Cerebellar nuclear complex (tissue), 1 donor: ENCODE results near the gene PRR5L.

Source experiments
- DNase-seq, 2 experiments: peaks; one replicate each; lab custom pipeline; 2025; lab: John Stamatoyannopoulos, UW

PRR5L gene

DNA sequence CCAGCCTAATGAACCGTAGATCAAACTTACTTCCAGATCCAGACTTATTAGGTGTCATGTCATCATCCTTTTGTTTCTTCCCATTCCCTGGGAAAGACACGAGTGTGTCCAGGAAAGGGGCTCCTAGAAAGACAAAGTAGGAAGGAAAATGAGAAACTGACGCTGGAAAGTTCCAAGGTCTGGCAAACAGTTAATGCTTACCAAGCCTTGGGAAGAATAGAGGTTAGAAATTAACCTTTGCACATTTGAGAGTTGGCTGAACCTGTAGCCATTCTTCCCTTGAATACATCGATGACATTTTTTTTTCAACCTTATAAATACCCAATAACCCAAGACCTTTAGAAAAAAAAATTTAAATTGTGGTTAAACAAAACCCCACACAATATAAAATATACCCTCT lies 136.7 kb downstream of the PRR5L start:
- no peak for DNase-seq

DNA sequence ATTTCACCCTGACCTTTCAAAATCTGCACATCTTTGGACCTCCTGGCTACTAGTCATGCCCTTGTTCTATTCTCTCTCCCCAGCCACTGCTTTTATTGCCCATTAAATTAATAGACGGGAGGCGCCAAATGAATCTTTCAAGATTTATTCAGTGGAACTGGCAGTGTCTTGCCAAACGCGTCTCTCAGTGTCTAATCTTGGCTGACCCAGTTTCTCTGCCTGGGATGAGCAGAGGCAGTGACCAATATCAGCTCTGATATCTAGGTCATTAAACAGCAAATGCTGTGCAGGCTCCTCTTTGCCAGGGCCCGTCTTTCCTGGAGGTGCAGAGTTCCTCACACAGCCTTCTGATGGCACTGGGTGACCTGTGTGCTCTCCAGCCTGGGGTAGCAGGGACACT lies 140.0 kb downstream of the PRR5L start:
- no peak for DNase-seq

DNA sequence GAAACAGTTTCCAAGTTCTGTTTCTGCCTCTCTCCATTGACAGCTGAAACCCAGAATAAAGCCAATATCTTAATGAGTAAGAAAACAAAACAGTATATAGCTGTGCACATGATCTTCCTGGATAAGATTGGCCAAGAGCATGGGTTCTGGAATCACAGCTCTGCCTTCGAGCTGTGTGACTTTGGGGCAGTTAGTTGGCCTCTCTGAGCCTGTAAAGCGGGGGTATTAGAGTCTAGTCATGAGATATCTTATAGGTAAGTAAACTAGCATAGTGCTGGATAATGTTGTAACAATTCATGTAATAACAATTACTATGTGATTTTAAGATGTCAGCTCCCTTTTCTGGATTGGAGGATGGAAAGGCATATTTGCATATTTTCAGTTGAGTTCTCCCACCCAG lies 140.5 kb downstream of the PRR5L start:
- no peak for DNase-seq

DNA sequence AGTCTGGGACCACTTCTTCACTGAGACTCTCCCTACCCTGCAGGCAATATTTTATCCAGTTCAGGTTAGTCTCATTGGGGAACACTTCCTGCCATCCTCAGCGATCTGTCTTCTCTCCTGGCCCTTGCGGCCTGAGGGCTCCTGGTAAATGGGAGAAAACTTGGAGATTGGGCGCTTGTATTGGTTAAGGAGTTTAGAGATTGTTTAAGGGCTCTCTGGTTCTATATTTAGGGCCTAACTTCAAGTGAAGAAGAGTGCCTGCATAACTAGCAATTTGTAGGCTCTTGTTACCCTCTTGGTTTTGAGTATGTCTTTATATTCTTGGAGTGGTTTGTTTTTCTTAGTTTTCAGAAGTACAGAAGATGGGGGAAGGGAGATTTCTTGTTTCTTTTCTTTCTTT lies 141.3 kb downstream of the PRR5L start:
- DNase-seq, result no peak

DNA sequence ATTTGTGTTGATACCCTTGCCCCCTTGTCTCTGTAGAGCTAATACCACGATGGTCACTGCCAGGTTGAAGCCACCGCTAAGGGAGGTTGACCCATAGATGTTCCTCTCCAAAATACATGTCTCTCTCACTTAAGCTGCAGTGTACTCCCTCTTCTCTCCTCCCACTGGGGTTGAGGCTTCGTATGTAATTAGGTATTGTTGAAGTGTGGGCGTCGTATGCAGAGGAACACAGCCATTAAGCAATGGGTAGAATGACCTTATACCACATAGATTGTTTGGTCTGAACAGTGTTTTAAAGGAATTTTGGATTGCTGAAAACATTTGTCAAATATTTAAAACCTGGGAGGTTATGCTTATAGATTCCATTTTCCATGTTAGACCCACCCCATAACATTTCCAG lies 142.0 kb downstream of the PRR5L start:
- DNase-seq, result no peak

DNA sequence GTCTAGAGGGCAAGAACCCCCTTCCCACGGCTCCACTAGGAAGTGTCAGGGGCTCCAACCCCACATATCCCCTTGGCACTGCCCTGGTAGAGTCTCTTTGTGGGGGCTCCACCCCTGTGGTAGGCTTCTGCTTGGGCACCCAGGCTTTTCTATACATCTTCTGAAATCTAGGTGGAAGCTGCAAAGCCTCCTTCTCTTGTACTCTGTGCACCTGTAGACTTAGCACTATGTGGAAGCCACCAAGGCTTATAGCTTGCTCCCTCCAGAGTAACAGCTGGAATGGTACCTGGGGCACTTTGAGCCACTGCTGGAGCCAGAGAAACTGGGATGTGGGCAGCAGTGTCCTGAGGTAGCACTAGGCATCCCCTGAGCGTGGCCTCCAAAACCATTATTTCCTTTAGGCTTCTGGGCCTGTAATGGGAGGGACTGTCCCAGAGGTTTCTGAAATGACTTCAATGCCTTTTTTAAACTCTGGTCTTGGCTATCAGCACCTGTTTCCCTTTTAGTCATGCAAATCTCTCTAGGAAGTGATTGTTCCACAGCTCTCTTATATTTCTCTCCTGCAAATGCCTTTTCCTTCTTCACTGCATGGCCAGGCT lies 145.6 kb downstream of the PRR5L start:
- no peak for DNase-seq

DNA sequence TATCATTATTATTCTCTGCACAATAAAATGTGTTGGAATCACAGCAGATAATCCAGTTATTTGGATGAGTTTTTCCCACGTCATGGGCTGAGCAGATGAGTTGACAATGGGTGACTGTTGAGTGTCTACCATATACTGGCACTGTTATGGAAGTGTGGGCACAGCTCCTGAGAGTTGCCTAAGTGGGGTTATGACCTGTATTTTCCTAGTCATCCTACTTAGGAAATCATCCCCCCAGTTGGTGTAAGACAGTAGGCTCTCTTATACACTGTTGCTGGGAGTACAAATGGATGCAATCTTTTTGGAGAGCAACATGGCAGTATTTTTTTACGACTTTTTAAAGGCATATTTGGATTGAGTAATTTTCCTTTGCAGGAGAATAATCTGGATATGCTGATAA lies 147.6 kb downstream of the PRR5L start:
- no peak for DNase-seq

DNA sequence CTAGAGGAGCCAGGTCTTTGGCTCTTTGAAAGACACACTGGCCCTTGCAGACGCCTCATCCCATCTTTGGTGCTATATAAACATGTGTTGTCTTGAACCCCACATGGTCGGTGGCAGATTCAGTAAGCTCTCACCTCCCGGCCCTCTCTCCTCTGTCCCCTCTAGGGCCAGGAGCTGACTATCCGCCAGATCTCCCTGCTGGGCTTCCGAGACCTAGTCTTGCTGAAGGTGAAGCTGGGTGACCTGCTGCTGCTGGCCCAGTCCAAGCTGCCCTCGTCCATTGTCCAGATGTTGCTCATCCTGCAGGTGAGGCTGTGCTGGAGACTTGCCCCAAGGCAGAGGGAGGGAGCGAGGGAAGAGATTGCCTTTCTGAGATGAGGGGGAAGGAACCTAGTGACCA lies 150.0 kb downstream of the PRR5L start:
- no peak for DNase-seq

DNA sequence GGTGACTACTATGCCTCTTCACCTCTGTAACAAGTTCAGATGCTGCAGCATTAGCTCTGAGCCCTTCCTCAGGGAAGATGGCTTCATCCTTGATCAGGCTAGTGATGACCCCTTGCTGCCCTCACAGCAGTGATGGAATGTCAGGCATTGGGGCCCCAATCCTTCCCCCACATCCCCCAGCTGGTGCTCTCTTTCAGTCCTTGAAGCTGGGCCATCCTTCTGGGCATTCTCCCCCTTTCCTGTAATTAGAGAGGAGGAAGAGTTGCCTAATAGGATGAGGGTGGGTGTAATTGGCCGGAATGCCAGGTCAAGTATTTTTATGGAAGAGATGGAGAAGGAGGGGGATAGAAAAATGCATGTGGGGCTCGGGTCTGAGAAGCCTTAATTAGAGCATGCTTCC lies 151.4 kb downstream of the PRR5L start:
- no peak for DNase-seq

DNA sequence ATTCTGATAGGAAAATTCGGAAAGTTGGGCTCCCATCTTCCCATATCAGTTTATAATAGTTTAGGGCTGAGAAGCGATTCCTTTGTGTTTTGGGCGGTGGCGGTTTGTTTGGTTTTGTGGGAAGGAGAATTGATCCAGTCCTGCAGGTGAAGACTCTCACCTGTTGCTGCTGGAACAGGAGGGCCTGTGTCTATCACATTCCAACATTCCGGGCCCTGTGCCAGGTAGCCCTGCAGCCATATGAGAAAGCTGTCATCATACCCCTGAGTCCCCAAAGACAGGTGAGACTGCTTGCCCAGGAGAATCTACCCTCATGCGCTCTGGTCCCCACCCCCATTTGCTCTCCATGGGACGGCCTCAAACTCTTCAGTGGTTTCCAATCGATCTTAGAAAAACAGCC lies 151.9 kb downstream of the PRR5L start:
- no peak for DNase-seq

DNA sequence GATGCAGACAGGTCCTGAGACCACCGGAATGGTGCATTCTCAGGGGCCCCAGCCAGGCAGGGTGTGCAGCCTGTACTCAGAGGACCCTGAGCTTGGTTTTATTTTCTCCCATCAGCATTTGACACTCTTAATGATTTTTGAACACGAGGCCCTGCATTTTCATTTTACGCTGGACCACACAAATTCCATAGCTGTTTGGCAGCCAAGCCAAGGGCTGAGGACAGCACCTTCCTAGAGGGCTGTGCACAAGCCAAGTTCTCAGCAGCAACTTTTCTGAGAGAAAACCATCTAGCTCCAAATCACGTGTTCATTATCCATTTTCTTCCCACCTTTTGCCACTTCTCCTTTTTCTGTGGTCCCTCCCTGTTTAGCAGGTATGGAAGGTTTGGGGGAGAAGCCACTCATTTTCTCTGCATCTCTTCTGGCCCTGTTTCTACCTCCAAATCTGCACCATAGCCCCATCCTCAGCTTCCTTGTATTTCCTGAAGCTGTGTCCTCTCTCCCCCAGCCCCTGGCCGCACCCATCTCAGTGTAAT lies 153.5 kb downstream of the PRR5L start:
- DNase-seq, result no peak

DNA sequence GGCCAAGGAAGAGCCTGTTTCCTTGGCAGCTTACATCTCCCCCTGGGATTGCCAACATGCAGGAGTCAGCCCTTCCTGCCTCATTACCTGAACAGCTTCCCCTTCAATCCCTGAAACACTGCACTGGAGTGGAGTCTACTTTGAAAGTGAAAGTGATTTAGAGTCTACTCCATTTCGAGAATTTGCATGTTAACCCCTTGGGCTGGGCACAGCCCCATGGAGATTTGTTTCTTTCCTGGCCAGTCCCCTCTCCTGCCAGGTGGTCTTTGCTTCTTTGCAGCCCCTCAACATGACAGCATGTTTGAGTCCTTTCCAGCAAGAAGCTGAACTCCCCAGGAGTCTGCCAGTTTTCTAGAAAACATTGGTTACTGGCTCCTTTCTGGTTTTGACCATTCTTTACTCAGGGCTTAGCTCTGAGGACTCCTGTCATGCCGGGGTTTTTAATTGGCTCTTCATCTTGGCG lies 154.1 kb downstream of the PRR5L start:
- no peak for DNase-seq

DNA sequence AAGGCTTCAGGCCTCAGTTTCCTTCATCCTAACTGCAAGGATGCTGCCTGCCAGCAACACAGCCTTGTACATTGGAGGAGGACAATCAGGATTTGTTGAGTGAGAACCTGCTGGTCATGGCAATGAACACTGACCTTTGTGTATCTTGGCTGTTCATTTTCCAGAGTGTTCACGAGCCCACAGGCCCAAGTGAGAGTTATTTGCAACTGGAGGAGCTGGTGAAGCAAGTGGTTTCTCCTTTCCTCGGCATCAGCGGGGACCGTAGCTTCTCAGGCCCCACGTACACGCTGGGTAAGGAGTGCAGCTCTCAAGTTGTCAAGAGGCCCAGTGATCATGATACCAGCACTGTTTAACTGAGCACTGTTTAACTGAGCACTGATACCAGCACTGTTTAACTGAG lies 155.0 kb downstream of the PRR5L start:
- no peak for DNase-seq

DNA sequence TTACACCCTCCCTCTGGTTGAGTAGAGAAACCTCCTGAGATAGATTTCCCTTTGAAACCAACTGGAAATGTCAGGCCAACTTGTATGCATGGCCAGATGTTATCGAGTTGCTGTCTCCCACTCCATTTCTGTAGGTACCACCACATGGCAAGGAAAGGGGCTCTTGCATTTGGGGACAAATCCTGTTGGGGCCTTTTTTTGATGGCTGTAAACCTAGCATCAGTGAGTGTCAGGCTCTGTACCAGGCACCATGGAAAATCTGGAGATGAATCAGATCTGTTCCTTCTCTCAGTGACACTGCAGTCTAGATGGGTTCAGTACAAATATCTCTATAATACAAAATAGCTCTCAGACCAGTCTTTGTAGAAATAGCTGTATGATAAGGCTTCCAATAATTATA lies 155.6 kb downstream of the PRR5L start:
- no peak for DNase-seq

DNA sequence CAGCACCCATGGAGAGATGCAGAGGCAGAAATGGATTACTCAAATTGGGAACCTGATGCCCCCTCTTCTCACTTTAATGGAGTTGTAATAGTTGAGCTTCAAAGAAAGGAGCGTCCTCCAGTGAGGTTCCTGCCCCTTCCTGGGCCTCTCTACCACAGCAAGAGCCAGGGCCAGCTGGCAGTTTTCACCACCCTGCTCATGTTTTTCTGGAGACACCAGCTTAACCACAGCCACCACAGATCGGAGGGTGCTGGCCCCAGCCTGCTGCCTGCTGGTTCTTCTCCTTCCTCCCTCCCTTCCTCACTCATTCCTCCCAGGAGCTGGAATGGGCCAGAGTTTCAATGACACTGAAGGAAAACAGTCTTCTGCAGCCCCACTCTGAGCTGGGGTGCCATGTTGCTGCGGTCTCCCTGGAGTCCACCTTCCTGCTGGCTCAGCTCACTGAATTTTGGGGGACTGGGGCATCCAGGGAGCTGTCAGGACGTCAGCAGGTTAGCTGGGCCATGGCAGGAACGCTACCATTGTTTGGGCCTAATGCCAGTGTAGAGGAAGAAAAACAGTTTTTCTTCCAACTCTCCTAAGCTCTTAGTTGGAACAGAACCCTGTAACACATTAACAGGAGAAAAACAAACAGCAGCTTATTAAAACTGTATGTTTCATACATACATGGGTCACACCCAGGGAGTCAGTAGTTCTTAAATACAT lies 156.3 kb downstream of the PRR5L start:
- DNase-seq, result no peak

DNA sequence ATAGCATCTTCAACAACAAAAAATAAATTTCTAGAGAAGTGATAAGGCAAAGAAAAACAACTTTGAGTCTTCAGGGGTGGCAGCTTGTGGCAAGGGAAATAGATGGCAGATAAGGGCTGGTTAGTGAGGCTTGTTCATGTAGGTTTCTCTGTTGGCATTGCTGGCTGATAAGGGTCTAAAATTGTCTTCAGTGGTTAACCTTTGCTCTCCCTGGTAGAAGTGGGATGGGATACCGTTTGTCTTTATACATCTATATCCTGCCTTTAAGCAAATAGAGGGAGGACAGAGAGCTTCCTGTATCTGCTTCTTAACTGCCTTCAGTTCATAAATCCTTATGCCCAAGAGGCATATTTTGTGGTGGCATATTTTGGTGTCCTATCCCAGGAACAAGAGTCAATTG lies 156.9 kb downstream of the PRR5L start:
- DNase-seq, result no peak

DNA sequence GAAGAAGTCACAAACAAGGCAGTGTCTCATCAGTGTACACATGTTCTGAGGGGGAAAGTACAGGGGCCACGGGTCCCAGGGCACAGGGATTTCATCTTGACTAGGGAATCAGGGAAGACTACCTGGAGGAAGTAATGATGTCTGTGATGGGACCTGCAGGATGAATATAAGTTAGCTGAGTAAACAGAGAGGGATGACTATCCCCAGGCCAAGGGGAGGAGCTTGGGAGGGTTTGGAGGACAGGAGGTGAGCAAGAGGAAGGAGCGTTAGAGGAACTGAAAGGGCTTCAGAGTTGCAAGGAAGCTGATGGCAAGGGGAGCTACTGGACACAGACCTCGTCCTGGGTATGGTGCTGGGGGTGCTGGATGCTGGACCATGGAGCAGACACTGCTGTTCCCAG lies 157.6 kb downstream of the PRR5L start:
- DNase-seq, result no peak

DNA sequence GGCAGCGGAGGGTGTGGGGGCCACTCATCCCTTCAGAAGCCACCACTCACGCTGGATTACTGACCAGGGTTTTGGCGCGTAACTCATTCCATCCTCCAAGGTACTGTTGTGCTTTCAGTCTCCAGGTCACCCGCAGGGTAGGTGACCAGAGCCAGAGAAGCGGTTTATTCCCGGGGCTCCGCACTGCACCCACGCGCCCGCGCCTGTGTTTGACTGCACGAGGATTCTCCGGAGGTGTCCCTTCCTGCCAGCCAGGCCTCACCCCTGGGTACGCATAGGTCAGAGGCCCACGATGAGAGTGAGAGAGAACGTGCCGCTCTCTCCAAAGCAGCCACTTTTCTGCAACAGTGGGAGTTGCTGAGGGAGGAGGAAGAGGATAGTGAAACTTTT lies 158.5 kb downstream of the PRR5L start:
- no peak for DNase-seq

DNA sequence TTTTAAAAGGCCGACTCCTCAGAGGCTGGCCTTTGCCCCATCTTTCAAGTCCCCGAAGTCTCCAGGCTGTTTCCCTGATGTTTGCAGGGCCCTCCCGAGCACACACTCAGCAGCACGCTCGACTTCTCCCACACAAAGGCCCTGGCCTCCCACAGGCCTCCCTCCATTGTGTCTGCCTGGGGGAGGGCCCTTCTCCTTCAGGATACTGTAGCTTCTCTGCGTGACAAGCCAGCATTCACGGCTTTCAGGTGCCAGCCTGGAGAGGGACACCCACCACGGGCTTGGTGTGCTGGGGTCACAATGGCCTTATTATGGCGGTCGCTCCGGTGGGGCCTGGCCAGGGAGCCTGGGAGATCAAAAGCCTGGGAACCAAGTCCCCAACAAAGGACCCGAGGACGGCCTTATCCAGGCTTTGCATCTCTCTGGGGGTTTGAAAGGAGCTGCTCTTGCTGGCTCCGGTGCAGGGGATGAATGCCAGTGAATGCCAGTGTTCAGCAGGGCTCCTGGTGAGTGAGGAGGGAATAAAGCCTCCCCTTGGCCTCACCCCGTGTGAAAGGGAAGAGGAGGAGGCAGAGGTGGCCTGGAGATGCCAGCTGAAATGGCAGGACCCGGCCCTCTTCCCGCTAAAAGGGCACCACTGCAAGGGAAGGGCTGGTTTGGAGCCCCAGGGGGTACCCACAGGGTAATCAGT lies 159.0 kb downstream of the PRR5L start:
- no peak for DNase-seq

DNA sequence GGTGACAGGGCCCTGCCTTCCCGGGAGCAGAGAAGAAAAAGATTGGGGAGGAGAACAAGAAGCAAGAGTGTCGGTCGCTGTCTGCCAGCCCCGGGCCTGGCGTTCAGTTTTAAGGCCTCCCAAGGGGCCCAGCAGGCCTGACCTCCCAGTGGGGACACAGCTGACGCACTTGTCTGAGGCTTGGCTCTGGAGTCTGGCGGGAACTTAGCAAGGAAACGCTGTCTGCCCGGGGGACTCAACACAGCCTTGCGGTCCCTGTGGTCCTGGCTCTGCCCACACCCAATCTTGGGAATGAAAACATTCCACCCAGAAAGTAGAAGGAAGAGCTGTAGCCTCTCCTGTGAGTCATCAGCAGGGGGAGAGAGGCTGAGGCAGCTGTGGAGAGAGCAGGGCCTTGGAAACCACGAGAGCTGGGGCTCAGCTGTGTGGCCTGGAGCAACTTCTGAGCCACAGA lies 159.6 kb downstream of the PRR5L start:
- DNase-seq, result no peak

DNA sequence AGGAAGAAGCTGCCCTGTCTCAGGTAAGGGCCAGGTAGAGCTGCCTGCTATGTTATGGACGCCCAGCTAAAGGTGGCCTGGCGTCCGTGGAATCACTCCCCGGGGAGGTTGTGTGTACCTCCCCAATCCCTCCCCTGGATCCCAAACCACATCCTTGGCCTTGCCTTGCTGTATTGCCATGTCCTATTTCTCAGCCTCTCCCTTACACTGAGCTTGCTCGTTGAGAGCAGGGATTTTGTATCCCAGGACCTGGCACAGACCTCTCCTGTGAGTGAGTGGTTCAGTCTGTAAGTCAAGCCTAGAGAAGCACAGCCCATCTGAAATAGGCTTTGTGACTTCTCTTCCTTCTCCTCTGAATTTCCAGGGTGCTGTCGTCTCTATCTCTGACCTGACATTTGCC lies 160.1 kb downstream of the PRR5L start:
- no peak for DNase-seq

DNA sequence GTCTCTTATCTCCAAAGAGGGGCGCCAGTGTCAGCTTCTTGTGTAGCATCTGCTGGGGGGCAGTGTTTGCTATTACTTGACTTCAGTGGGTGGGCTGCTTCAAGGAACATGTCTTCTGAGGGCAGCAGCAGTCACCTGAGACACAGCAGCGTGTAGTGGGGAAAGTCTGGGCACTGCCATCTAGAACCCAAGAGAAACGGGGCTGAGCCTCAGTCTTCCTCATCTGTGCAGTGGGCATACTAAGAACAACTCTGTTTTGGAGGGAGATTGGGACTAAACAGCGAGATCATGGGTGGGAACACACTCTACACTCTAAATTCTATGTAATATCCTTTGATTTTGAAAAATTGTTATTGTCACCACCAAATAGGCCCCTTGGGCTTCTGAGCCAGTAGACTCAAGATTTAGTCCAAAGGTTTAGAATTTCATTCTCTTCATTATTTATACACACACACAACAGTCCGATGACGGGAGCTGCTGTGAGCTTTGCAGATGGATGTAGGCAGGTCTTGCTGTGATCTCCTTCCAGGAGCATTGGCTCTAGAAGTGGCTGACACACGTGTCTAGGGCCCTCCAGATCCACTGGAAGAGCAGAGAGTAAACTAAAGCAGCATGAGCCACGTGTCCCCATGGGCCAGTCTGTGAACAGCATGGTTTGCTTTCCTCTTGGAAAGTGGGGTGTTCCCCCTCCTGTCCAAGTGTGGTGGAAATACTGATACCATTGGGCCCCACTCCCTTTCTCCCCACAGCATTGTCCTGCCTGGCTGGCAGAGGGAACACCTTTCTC lies 162.2 kb downstream of the PRR5L start:
- DNase-seq, result no peak
